Kidney tubule cell (primary cell): ENCODE results near the gene BAIAP2.

ENCODE experiments used
- DNase-seq: peaks from one replicate; pipeline ENCODE4 v3.0.0-alpha.2; 2018; ENCODE audit warnings: low spot score

BAIAP2 gene

DNA sequence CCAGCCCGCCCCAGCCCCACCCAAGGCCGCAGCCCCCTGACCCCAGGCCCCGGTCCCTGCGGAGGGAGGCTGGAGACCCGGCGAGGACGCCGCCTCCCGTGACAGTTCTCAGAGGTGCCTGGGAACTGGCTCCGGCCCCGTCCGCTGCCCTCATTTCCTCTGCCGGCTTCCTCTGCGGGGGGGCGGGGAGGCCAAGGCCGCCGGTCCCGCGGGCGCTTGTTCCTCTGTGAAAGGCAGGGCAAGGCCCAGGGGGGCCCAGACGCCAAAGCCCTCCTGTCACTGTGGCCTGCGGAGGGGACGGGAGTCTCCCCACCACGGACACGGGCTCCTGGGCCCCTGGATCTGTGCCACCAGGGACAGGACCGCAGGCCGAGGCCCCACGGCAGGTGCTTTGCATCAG lies 125.4 kb downstream of the BAIAP2 start:
- DNase-seq = no peak

DNA sequence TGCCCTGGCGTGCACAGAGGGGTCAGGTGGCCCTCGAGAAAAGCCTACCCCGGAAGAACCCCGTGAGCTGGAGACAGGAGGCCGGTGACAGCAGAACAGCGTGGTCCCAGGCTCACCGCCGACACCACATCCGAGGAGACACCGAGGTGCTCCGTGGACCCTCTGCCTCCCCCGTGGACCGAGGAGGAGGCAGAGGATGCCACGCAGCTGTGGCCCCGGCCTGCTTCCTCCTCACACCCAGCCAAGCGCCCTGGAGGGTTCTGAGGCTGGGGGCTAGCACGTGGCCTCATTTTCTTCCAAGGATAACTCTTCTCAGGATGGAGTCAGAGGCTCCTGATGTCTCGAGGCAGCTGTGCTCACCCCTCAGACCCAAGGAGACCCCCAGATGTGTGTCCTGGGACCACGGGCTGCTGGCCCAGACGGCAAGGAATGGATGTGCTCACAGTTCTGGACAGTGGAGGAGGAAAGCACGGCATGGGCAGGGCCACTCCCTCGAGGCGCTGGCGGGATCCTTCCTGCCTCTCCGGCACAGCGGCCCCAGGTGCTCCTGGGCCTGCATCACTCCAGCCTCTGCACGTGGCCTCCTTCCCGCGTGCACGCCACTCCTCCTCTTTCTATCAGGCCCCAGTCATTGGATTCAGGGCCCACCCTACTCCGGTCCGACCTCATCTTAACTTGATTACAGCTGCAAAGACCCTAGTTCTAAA lies 125.9 kb downstream of the BAIAP2 start:
- no peak for DNase-seq

DNA sequence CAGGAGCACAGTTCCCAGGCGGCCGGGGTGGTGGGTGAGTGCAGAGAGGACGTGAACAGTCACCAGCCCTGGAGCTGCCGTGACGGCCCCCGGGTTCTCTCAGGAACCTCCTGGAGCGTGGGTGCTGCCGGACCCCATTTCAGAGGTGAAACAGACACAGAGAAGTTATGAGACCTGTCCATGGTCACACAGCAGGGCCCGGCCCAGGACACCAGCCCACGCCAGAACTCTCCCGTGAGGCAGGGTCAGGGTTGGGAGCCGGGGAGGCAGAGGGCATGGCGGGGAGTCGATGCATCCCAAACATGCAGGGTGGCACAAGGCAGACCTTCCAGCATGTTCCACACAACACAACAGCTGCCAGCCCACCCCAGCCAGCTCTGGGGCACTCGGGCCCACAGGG lies 126.6 kb downstream of the BAIAP2 start:
- no peak for DNase-seq

DNA sequence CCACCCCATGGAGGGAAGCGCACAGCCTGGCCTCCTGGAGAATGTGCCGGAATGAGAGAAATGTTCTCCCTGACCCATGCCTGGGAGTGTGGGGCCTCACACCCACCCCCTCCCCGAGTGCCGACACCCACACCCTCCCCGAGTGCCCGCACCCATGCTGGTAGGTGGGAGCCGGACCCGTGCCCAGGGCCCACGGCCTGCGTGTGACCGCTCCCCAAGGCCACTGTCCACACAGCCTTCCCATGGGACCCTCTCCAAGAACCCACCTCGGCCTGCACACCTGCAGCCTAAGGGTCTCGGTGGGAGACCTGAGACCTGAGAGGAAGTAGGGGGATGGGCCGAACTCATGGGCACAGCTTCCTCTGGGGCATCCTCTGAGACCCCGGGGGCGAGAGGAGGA lies 127.0 kb downstream of the BAIAP2 start:
- no peak for DNase-seq

DNA sequence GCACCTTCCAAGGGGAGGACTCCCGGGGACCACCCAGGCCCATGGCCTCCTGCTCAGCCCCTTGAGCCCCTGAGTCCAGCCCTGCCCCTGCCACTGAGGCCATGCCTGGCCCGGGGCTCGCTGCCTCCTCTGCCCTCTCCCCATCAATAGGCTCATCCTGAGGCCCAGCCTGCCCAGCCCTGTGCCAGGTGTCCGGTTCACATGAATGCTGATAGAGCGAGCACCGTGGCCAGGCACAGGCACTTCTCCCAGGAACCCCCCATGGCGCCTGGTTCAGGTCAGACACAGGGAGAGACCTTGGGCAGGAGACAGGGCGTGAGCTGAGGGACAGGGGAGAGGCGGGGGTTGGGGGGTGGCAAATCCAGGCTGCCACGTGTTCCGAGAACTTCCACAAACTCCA lies 127.5 kb downstream of the BAIAP2 start:
- DNase-seq = no peak

DNA sequence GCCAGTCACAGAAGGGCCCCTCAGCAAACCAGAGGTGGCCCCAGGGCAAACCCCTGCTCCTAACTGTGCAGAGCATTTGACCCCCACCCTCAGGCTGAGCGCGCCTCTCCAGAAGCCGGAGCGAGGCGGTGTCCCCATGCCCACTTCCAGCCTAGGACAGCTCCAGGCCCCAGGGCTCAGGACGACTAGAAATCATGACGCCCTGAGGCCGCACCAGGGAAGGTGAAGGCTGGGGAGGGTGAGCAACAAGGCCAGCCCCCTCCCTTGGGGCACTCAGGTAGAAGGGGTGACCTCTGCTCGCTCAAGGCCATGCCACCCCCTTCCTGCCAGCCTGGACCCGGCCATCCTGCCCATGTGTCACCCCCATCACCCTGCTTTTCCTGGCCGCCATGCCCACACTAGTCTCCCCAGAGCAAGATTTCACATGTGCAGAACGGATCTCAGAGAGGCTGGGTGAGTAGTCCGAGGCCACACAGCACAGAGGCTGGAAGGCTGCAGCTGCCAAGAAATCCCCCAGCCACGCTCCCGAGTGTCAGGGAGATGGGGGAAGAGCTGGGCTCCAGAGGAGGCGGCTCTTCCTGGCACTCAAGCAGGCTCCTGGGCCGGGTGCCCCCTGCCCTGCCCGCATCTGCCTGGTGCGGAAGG lies 128.2 kb downstream of the BAIAP2 start:
- DNase-seq = no peak

GRCh38 chr17:81163703-81164370 lies 128.9 kb downstream of the BAIAP2 start:
- DNase-seq = no peak

GRCh38 chr17:81164371-81165245 lies 129.7 kb downstream of the BAIAP2 start:
- DNase-seq = no peak

DNA sequence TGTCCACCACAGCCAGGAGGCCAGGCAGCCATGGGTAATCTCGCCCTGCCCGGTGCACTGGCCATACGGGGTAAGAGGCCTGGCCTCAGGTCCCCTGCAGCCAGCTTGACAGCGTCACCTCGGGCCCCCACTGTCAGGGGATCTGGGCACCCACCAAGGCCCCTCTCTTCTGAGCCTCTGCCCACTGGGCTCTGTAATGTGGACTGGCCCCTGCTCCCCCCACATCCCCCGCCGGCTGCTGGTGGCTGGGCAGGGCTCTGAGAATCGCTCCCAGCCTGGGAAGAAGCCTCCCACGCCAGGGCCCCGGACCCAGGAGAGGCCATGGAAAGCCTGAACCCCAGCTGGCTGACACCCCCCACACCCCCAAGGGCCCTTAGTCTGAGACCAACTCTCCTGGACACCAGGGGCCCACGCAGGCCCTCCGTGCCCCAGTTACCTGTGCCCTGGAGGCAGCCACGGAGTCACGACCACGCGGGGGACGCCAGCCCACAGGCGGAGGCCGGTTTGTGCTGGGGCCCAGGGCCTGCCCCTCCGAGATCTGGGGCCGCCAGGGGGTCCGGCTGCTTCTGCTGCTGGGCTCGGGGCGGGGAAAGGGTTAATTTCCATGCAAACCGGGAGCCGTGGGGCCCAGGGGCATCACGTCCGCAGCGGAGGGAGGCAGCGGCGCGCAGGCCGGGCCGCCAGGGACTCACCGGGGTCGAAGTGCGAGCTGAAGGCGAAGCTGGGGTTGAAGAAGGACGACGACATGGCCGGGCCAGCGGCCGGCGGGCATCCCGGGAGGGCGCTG lies 130.5 kb downstream of the BAIAP2 start, which contains the start of gene PVALEF:
Gene PVALEF (plus strand): TSS at position 262 of the 787 bp plus-strand sequence. CDS start 15,720 bp downstream, outside the sequence.
- DNase-seq = no peak

DNA sequence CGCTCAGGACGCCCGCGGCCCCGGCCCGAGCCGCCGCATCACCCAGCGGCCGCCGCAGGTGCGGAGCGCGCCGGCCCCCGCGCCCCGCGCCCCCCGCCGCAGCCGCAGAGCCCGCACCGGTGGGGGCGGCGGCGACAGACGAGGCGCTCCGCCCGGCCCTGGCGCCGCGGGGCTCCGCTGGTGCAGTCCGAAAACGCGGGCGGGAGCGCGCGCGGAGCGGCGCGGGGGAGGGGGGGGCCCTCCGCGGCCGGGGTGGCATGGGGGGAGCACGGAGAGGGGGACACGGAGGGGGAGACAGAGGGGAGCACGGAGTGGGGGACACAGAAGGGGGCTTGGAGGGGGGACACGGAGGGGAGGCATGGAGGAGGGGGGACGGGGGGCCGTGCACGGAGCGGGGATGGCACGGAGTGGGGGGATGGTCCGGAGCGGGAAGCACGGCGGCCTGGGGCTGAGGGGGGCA lies 131.1 kb downstream of the BAIAP2 start, which contains the start of gene AATK:
Gene AATK (minus strand): TSS at position 189 of the 460 bp plus-strand sequence. CDS start 229 bp downstream, outside the sequence.
- DNase-seq = no peak
